DOHH2 (cell line): Measurements from ENCODE around the gene NOP53.
"Not testable (repeated sequence)": the region's sequence is repeated elsewhere in the genome, so short reads cannot be mapped to it uniquely, and the experiment has no call there.

Experiments
- CTCF ChIP-seq: fragments of 200-600 bp; sonication (generic); IDR thresholded peaks from one replicate; pipeline ENCODE4 v1.5.1; 2014; ENCODE audit warnings: antibody characterized with exemption, mild to moderate bottlenecking, low read depth, low read length; ENCODE audit not compliant: poor library complexity, severe bottlenecking
- EZH2phosphoT487 ChIP-seq: fragments of 200-600 bp; sonication (generic); IDR thresholded peaks from 2 replicates; pipeline ENCODE4 v1.6.1; 2017; ENCODE audit warnings: borderline replicate concordance, mild to moderate bottlenecking, antibody characterized with exemption, low read length, moderate library complexity, mixed read lengths

GRCh38 chr19:47804451-47804850 is 59.1 kb downstream of the NOP53 start, which contains the start of gene TPRX1:
- not testable (repeated sequence) for TF ChIP-seq CTCF, EZH2phosphoT487
